ENCODE measurements around the gene IPO9.

Gene IPO9

GRCh38 chr1:201808633-201808990 lies 20.3 kb upstream of the IPO9 start:
- no peaks in the 10 kb centered on the region for H3K27me3 ChIP-seq (ENCODE audit: insufficient read depth, low read length)
- H2AFZ ChIP-seq (ENCODE audit: low read length, unreplicated experiment): no peak overlapping the region
- peaks cover 82% of the 10 kb centered on the region for H3K36me3 ChIP-seq (ENCODE audit: insufficient read depth, low read length)
- peaks cover 7% of the 10 kb centered on the region for H3K79me2 ChIP-seq (ENCODE audit: control insufficient read depth, insufficient read depth, low read length, unreplicated experiment)
- no peak overlapping the region for H3K27ac ChIP-seq (ENCODE audit: low read depth, low read length)
- H3K4me1 ChIP-seq (ENCODE audit: control insufficient read depth, insufficient read depth, low read length, unreplicated experiment): no peaks in the 10 kb centered on the region
- H3K4me3 ChIP-seq (ENCODE audit: low read depth, low read length): no peak overlapping the region

DNA sequence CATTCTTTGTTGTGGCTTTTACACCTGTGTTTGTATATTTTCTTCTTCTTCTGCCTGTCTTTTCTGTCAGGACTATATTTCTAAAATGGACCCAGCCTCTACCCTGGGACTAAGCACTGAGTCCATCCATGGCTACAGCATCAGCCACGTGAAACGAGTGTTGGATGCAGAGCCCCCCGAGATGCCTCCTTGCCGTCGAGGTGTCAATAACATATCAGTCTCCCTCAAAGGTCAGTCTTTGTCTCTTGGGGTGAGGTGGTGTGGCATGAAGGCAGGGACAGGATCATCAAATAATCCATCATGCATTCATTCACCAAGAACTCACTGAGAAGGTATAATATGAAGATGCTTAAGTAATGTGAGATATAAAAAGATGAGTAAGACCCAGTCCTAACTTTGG lies 19.1 kb upstream of the IPO9 start:
- Histone ChIP-seq H3K4me1 (ENCODE audit: control insufficient read depth, insufficient read depth, low read length, unreplicated experiment) (no peaks in the 10 kb centered on the region), H3K79me2 (ENCODE audit: control insufficient read depth, insufficient read depth, low read length, unreplicated experiment) (peaks cover 7% of the 10 kb centered on the region), H3K27ac (ENCODE audit: low read depth, low read length) (no peak overlapping the region), H3K36me3 (ENCODE audit: insufficient read depth, low read length) (peaks cover 75% of the 10 kb centered on the region), H3K4me3 (ENCODE audit: low read depth, low read length) (no peak overlapping the region), H3K27me3 (ENCODE audit: insufficient read depth, low read length) (no peaks in the 10 kb centered on the region), H2AFZ (ENCODE audit: low read length, unreplicated experiment) (no peak overlapping the region)

DNA sequence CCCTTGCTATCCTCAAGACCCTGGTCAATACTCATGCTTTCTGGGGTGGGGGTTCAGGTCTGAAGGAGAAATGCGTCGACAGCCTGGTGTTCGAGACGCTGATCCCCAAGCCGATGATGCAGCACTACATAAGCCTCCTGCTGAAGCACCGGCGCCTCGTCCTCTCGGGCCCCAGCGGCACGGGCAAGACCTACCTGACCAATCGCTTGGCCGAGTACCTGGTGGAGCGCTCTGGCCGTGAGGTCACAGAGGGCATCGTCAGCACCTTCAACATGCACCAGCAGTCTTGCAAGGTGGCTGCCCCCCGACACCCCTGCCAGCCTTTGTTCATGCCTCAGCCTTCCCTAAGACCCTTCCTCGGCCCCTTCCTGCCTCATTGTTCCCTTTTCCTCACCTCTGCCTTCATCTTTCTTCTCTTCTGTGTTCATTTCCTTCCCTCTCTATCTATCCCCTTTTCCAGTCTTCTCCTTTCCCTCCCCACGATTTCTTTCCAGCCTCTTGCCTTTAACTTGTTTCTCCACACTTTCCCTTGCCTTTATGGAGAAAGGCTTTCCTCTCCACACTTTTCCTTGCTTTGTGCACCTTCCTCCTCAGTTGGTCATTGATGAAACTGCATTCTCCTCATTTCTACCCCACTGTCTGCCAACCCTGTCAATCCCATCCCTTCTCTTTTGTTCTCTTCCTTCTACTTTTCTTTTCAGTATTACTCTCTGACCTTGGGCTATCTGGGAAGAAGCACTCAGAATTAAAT lies 18.3 kb upstream of the IPO9 start:
- Histone ChIP-seq H3K4me1 (ENCODE audit: control insufficient read depth, insufficient read depth, low read length, unreplicated experiment) (no peaks in the 10 kb centered on the region), H3K79me2 (ENCODE audit: control insufficient read depth, insufficient read depth, low read length, unreplicated experiment) (peaks cover 7% of the 10 kb centered on the region), H3K27me3 (ENCODE audit: insufficient read depth, low read length) (no peaks in the 10 kb centered on the region), H3K36me3 (ENCODE audit: insufficient read depth, low read length) (peaks cover 72% of the 10 kb centered on the region), H2AFZ (ENCODE audit: low read length, unreplicated experiment) (no peak overlapping the region), H3K4me3 (ENCODE audit: low read depth, low read length) (no peak overlapping the region), H3K27ac (ENCODE audit: low read depth, low read length) (no peak overlapping the region)

GRCh38 chr1:201813226-201813625 lies 15.7 kb upstream of the IPO9 start:
- Histone ChIP-seq H3K4me3 (ENCODE audit: low read depth, low read length) (no peak overlapping the region), H3K79me2 (ENCODE audit: control insufficient read depth, insufficient read depth, low read length, unreplicated experiment) (peaks cover 5% of the 10 kb centered on the region), H3K27ac (ENCODE audit: low read depth, low read length) (no peak overlapping the region), H3K36me3 (ENCODE audit: insufficient read depth, low read length) (peaks cover 64% of the 10 kb centered on the region), H3K4me1 (ENCODE audit: control insufficient read depth, insufficient read depth, low read length, unreplicated experiment) (no peaks in the 10 kb centered on the region), H3K27me3 (ENCODE audit: insufficient read depth, low read length) (no peaks in the 10 kb centered on the region), H2AFZ (ENCODE audit: low read length, unreplicated experiment) (no peak overlapping the region)

GRCh38 chr1:201816309-201816854 lies 12.6 kb upstream of the IPO9 start:
- H3K4me1 ChIP-seq (ENCODE audit: control insufficient read depth, insufficient read depth, low read length, unreplicated experiment): no peaks in the 10 kb centered on the region
- H3K27me3 ChIP-seq (ENCODE audit: insufficient read depth, low read length): no peaks in the 10 kb centered on the region
- peaks cover 69% of the 10 kb centered on the region for H3K36me3 ChIP-seq (ENCODE audit: insufficient read depth, low read length)
- H3K4me3 ChIP-seq (ENCODE audit: low read depth, low read length): no peak overlapping the region
- peaks cover under 1% of the 10 kb centered on the region for H3K79me2 ChIP-seq (ENCODE audit: control insufficient read depth, insufficient read depth, low read length, unreplicated experiment)
- no peak overlapping the region for H2AFZ ChIP-seq (ENCODE audit: low read length, unreplicated experiment)
- no peak overlapping the region for H3K27ac ChIP-seq (ENCODE audit: low read depth, low read length)

- H3K27me3 ChIP-seq (ENCODE audit: insufficient read depth, low read length): no peaks in the 10 kb centered on the region
- H2AFZ ChIP-seq (ENCODE audit: low read length, unreplicated experiment): no peak overlapping the region
- H3K27ac ChIP-seq (ENCODE audit: low read depth, low read length): no peak overlapping the region
- H3K4me1 ChIP-seq (ENCODE audit: control insufficient read depth, insufficient read depth, low read length, unreplicated experiment): no peaks in the 10 kb centered on the region
- H3K4me3 ChIP-seq (ENCODE audit: low read depth, low read length): no peak overlapping the region
- H3K79me2 ChIP-seq (ENCODE audit: control insufficient read depth, insufficient read depth, low read length, unreplicated experiment): no peaks in the 10 kb centered on the region
- H3K36me3 ChIP-seq (ENCODE audit: insufficient read depth, low read length): peaks cover 61% of the 10 kb centered on the region
These were observed 9.8 kb upstream of the IPO9 start for GRCh38 chr1:201818971-201819750.

GRCh38 chr1:201820413-201820812 lies 8.5 kb upstream of the IPO9 start:
- Histone ChIP-seq H3K27ac (ENCODE audit: low read depth, low read length) (no peak overlapping the region), H3K36me3 (ENCODE audit: insufficient read depth, low read length) (peaks cover 63% of the 10 kb centered on the region), H3K79me2 (ENCODE audit: control insufficient read depth, insufficient read depth, low read length, unreplicated experiment) (no peaks in the 10 kb centered on the region), H3K27me3 (ENCODE audit: insufficient read depth, low read length) (no peaks in the 10 kb centered on the region), H3K4me3 (ENCODE audit: low read depth, low read length) (no peak overlapping the region), H2AFZ (ENCODE audit: low read length, unreplicated experiment) (no peak overlapping the region), H3K4me1 (ENCODE audit: control insufficient read depth, insufficient read depth, low read length, unreplicated experiment) (no peaks in the 10 kb centered on the region)

DNA sequence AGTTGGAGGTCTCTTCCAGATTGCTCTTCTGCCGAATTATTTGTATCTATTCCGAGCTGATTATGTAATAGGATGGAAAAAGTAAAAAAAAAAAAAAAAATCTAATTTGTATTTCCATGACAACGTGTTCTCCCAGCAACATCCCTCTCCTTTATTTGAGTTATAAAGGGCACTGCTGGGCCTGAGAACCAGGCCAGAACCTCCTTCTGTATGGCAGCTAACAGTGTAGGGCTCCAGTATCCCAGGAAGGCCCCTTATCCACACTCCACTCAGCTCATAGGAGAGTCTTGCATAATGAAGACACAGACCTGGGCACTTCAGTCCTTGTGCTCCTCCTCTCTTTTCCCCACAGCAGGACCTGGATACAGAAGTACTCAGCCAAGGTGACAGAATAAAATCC lies 3.7 kb upstream of the IPO9 start:
- H3K36me3 ChIP-seq (ENCODE audit: insufficient read depth, low read length): peaks cover 33% of the 10 kb centered on the region; the same call in 1 of the 2 replicates
- no peak overlapping the region for H2AFZ ChIP-seq (ENCODE audit: low read length, unreplicated experiment)
- peaks cover 16% of the 10 kb centered on the region for H3K4me1 ChIP-seq (ENCODE audit: control insufficient read depth, insufficient read depth, low read length, unreplicated experiment)
- H3K27ac ChIP-seq (ENCODE audit: low read depth, low read length): no peak overlapping the region
- H3K27me3 ChIP-seq (ENCODE audit: insufficient read depth, low read length): no peaks in the 10 kb centered on the region
- peaks cover 8% of the 10 kb centered on the region for H3K79me2 ChIP-seq (ENCODE audit: control insufficient read depth, insufficient read depth, low read length, unreplicated experiment)
- no peak overlapping the region for H3K4me3 ChIP-seq (ENCODE audit: low read depth, low read length)

DNA sequence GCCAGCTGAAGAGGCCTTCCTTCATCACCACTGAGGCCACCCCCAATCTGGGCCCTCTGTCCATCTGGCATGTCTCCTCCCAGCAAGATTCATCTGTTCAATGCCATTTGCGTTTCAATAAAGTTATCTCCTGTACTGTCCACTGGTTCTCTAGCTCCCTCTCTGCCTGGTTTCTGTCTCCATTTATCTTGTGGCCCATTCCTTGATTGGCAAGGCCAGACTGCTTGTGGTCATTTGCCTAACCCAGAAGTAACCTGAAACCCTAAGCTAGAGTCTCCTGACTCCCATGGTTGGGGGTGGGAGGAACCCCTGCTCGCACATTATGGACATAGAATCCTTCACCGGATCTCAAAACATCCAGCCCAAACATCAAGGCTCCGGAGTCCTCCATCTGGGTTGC lies 2.1 kb upstream of the IPO9 start:
- H3K27ac ChIP-seq (ENCODE audit: low read depth, low read length): peak overlapping the region; percentile 5; the same call in 1 of the 2 replicates
- H2AFZ ChIP-seq (ENCODE audit: low read length, unreplicated experiment): no peak overlapping the region
- peaks cover 30% of the 10 kb centered on the region for H3K4me1 ChIP-seq (ENCODE audit: control insufficient read depth, insufficient read depth, low read length, unreplicated experiment)
- peaks cover 18% of the 10 kb centered on the region; the same call in 1 of the 2 replicates for H3K36me3 ChIP-seq (ENCODE audit: insufficient read depth, low read length)
- peaks cover 24% of the 10 kb centered on the region for H3K79me2 ChIP-seq (ENCODE audit: control insufficient read depth, insufficient read depth, low read length, unreplicated experiment)
- no peaks in the 10 kb centered on the region for H3K27me3 ChIP-seq (ENCODE audit: insufficient read depth, low read length)
- H3K4me3 ChIP-seq (ENCODE audit: low read depth, low read length): no peak overlapping the region

GRCh38 chr1:201827321-201828216 lies 1.4 kb upstream of the IPO9 start:
- H3K4me1 ChIP-seq (ENCODE audit: control insufficient read depth, insufficient read depth, low read length, unreplicated experiment): peaks cover 35% of the 10 kb centered on the region
- H2AFZ ChIP-seq (ENCODE audit: low read length, unreplicated experiment): no peak overlapping the region
- H3K27me3 ChIP-seq (ENCODE audit: insufficient read depth, low read length): no peaks in the 10 kb centered on the region
- peaks cover 12% of the 10 kb centered on the region; the same call in 1 of the 2 replicates for H3K36me3 ChIP-seq (ENCODE audit: insufficient read depth, low read length)
- H3K79me2 ChIP-seq (ENCODE audit: control insufficient read depth, insufficient read depth, low read length, unreplicated experiment): peaks cover 31% of the 10 kb centered on the region
- peak overlapping the region; percentile 5; the same call in 1 of the 2 replicates for H3K27ac ChIP-seq (ENCODE audit: low read depth, low read length)
- no peak overlapping the region for H3K4me3 ChIP-seq (ENCODE audit: low read depth, low read length)

Data from ACC112 (cell line).